NB4 (cell line): Measurements from ENCODE around the gene ANO10.

Experiments used
- MYC ChIP-seq: IDR thresholded peaks from 2 replicates; pipeline ENCODE4 v1.6.1; 2011; ENCODE audit warnings: low read depth, low read length
- POLR2A ChIP-seq: IDR thresholded peaks from 2 replicates; pipeline ENCODE4 v1.6.1; 2011; ENCODE audit warnings: mild to moderate bottlenecking; ENCODE audit not compliant: insufficient read length; ENCODE audit errors: extremely low read depth
- TF ChIP-seq, protein P1 (sequence below): IDR thresholded peaks from one replicate; pipeline ENCODE4 v1.5.1; 2012; ENCODE audit warnings: low read depth, low read length
- TF ChIP-seq, protein P2 (sequence below): IDR thresholded peaks from 2 replicates; pipeline ENCODE4 v1.6.1; 2011; ENCODE audit warnings: low read depth, low read length

DNA sequence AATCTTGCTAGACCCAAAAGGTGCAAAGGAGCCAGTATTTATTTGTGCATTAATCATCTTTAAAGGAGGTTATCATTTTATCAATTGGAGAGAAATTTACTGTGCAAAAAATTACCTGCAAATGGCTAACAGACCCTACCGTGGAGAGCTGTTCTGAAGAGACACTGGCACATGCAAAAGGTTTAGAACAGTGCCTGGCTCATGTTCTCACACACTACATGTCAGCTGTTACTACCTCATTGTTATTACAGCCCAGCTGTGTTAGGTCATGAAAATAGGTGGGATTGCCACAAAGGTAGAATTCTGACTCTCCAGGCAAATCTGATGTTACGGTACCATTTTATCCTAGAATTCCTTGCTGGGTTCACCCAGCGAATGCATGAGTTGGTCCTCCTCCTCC, 198.2 kb downstream of the ANO10 start:
- TF ChIP-seq, protein P1, sequence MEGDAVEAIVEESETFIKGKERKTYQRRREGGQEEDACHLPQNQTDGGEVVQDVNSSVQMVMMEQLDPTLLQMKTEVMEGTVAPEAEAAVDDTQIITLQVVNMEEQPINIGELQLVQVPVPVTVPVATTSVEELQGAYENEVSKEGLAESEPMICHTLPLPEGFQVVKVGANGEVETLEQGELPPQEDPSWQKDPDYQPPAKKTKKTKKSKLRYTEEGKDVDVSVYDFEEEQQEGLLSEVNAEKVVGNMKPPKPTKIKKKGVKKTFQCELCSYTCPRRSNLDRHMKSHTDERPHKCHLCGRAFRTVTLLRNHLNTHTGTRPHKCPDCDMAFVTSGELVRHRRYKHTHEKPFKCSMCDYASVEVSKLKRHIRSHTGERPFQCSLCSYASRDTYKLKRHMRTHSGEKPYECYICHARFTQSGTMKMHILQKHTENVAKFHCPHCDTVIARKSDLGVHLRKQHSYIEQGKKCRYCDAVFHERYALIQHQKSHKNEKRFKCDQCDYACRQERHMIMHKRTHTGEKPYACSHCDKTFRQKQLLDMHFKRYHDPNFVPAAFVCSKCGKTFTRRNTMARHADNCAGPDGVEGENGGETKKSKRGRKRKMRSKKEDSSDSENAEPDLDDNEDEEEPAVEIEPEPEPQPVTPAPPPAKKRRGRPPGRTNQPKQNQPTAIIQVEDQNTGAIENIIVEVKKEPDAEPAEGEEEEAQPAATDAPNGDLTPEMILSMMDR, result no peak
- TF ChIP-seq, protein P2, sequence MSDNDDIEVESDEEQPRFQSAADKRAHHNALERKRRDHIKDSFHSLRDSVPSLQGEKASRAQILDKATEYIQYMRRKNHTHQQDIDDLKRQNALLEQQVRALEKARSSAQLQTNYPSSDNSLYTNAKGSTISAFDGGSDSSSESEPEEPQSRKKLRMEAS, result no peak
- no peak for TF ChIP-seq MYC
- TF ChIP-seq POLR2A, result no peak
